Vagina (tissue), 2 donors: ENCODE measurements around the gene CPA2. TPM values are rescaled to one million over a fixed set of nuclear protein-coding genes. Genes with fewer than 3 reads are reported as not detected.

Experiments used
- DNase-seq, 2 donors: peaks; one replicate each; pipeline ENCODE4 v3.0.0-alpha.2; 2017; ENCODE audit errors: extremely low spot score in 2 of 2
- H3K27ac ChIP-seq: fragments of 200-600 bp; sonication (generic); one replicate; pipeline ENCODE4 v1.5.1; 2019
- H3K27me3 ChIP-seq: fragments of 200-600 bp; sonication (generic); one replicate; pipeline ENCODE4 v1.5.1; 2019
- H3K36me3 ChIP-seq, 2 donors: fragments of 200-600 bp; sonication (generic); one replicate each; pipeline ENCODE4 v1.5.1; 2017 to 2019
- H3K4me1 ChIP-seq: fragments of 200-600 bp; sonication (generic); one replicate; pipeline ENCODE4 v1.5.1; 2019
- H3K4me3 ChIP-seq, 2 donors: fragments of 200-600 bp; sonication (generic); 1 replicate in 1 of 2; 2 replicates in 1 of 2; pipeline ENCODE4 v1.5.1; 2016 to 2019
- H3K9me3 ChIP-seq: fragments of 200-600 bp; sonication (generic); one replicate; pipeline ENCODE4 v1.5.1; 2019
- CTCF ChIP-seq, 3 experiments: fragments of 450-650 bp in 2 of 3; fragments of 200-600 bp in 1 of 3; sonication (generic) in 1 of 3; IDR thresholded peaks; one replicate each; pipeline ENCODE4 v1.5.1; 2017 to 2019; ENCODE audit warnings: antibody characterized with exemption in 3 of 3, mild to moderate bottlenecking in 2 of 3, moderate library complexity in 2 of 3
- POLR2A ChIP-seq, 2 donors: fragments of 450-650 bp; IDR thresholded peaks; one replicate each; pipeline ENCODE4 v1.6.1; 2017; ENCODE audit warnings: antibody characterized with exemption in 2 of 2, mild to moderate bottlenecking in 2 of 2, moderate library complexity in 2 of 2
- POLR2AphosphoS5 ChIP-seq, 2 donors: sonication (generic); formaldehyde crosslinking; IDR thresholded peaks; one replicate each; pipeline ENCODE4 v1.9.0; 2017; ENCODE audit warnings: antibody characterized with exemption in 2 of 2, mild to moderate bottlenecking in 2 of 2, low read depth in 1 of 2; ENCODE audit not compliant: insufficient read depth in 1 of 2
- intact Hi-C: fragments of 100-400 bp; cut with DNase I; formaldehyde crosslinking; loops from one replicate; pipeline ENCODE4 v1.15.1; 2023
- total RNA-seq: library from RNA; depleted of rRNA; stranded (reverse); fragments of >200 nt; gene quantifications from one replicate; pipeline ENCODE4 v1.2.3, GENCODE V29; 2016

The CPA2 gene
- total RNA-seq, 1 donor from 2014 or later: not detected

DNA sequence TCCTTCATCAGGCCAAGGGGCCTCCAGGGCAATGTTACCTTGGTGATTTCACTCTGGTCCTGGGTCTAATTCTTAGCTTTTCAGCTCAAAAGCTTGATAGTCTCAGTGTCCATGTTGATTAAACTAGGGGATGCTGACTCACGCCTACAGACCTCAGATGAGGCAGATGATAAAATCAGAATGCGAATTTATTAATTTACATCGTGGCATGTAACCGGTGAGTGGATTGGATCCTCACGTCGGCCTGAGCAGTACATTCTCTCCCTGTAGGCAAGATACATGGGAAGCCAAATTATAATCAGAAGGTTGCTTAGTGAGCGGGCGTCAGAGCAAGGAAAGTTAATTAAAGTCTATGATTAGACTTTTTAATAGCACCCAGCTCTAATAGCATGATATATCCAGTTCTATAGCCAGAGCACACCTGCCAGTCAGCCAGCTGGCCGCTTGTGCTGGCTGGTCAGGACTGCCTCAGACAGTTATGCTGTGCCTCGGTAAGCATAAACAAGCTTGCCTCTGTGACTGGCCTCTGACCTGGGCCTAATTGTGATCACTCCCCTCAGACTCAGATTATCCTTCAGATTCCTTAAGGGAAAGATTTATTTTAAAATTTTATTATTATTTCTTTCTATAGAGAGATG, 57.8 kb downstream of the CPA2 start:
- Histone ChIP-seq H3K4me3 (no peak overlapping the region), H3K9me3 (no peaks in the 10 kb centered on the region), H3K4me1 (no peaks in the 10 kb centered on the region), H3K36me3 (no peaks in the 10 kb centered on the region), H3K27me3 (no peaks in the 10 kb centered on the region), H3K27ac (no peak overlapping the region)
- TF ChIP-seq POLR2AphosphoS5 (IDR thresholded peaks at IDR 0.05; ENCODE audit: insufficient read depth in 1 of 2, low read depth in 1 of 2): no peak
- no peak for TF ChIP-seq CTCF (IDR thresholded peaks at IDR 0.05)
- no peak for TF ChIP-seq POLR2A (IDR thresholded peaks at IDR 0.05)
- intact Hi-C loops: no loop called here
- DNase-seq: no peak

DNA sequence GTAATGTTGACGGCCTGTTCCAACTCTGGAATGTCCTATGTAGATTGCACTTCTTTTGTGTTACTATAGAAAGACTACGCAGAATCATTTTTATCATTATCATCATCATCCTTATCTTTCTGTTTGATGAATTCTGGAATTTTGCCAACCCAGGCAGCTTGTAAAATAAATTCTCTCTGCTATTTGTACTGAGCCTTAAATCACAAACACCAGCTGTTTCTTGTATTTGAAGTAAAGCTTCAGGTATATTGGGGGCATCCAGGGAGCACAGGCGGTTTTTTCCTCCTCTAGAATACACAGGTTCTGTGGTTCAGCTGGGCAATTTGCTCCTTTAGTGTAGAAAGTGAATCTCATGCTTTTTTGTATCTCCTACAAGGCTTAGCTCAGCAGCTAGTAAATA, 63.0 kb downstream of the CPA2 start:
- intact Hi-C loops: no loop called here
- H3K4me1 ChIP-seq: no peaks in the 10 kb centered on the region
- H3K27ac ChIP-seq: no peak overlapping the region
- no peaks in the 10 kb centered on the region for H3K36me3 ChIP-seq
- no peaks in the 10 kb centered on the region for H3K9me3 ChIP-seq
- H3K4me3 ChIP-seq: no peak overlapping the region
- DNase-seq: no peak
- no peaks in the 10 kb centered on the region for H3K27me3 ChIP-seq
- TF ChIP-seq CTCF (IDR thresholded peaks at IDR 0.05): no peak
- TF ChIP-seq POLR2A (IDR thresholded peaks at IDR 0.05): no peak
- TF ChIP-seq POLR2AphosphoS5 (IDR thresholded peaks at IDR 0.05; ENCODE audit: insufficient read depth in 1 of 2, low read depth in 1 of 2): no peak

DNA sequence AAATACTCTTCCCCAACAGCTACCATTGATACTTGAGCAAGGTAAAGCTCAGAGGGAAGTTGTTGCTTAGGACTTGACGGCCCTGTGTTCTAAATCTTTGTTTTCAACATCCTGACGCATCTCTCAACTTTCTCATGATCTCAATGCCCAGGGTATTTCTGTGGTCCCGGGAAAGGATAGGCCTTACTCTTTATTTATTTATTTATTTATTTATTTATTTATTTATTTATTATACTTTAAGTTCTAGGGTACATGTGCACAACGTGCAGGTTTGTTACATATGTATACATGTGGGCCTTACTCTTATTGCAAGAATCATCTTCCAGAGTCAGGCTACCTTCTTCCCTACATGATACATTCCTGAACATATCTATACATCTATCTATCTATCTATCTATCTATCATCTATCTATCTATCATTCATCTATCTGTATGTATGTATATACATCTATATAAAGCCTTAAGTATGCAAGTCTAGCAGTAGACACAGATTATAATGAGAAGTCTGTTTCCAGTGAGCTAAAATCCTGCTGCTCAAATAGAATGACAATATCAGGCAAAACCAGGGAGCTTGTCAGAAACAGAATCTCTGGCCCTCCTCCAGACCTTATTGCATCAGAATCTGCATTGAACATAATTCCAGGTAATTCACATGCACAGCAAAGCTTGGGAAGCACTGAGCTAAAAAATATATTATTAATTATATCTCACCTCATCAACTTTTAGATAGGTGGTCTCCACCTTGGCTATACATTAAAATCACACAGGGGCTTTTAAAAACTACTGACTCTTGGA, 65.8 kb downstream of the CPA2 start:
- no peaks in the 10 kb centered on the region for H3K36me3 ChIP-seq
- H3K4me1 ChIP-seq: no peaks in the 10 kb centered on the region
- no peak for TF ChIP-seq POLR2A (IDR thresholded peaks at IDR 0.05)
- no peak for TF ChIP-seq CTCF (IDR thresholded peaks at IDR 0.05)
- no peak for TF ChIP-seq POLR2AphosphoS5 (IDR thresholded peaks at IDR 0.05; ENCODE audit: insufficient read depth in 1 of 2, low read depth in 1 of 2)
- no peak for DNase-seq
- no peaks in the 10 kb centered on the region for H3K9me3 ChIP-seq
- intact Hi-C loops: no loop called here
- H3K4me3 ChIP-seq: no peak overlapping the region
- no peaks in the 10 kb centered on the region for H3K27me3 ChIP-seq
- no peak overlapping the region for H3K27ac ChIP-seq

GRCh38 chr7:130333832-130334231, 67.2 kb downstream of the CPA2 start:
- H3K36me3 ChIP-seq: no peaks in the 10 kb centered on the region
- H3K27me3 ChIP-seq: no peaks in the 10 kb centered on the region
- no peaks in the 10 kb centered on the region for H3K9me3 ChIP-seq
- H3K4me1 ChIP-seq: no peaks in the 10 kb centered on the region
- DNase-seq: no peak
- intact Hi-C loops: no loop called here
- H3K27ac ChIP-seq: no peak overlapping the region
- H3K4me3 ChIP-seq: no peak overlapping the region
- no peak for TF ChIP-seq POLR2AphosphoS5 (IDR thresholded peaks at IDR 0.05; ENCODE audit: insufficient read depth in 1 of 2, low read depth in 1 of 2)
- TF ChIP-seq POLR2A (IDR thresholded peaks at IDR 0.05): no peak
- TF ChIP-seq CTCF (IDR thresholded peaks at IDR 0.05): no peak

- Histone ChIP-seq H3K4me1 (no peaks in the 10 kb centered on the region), H3K27me3 (no peaks in the 10 kb centered on the region)
- intact Hi-C loops: no loop called here
These were observed 67.6 kb downstream of the CPA2 start for GRCh38 chr7:130334274-130334673.

More at GRCh38 chr7:130334274-130334673, 67.6 kb downstream of the CPA2 start:
- Histone ChIP-seq H3K27ac (no peak overlapping the region), H3K9me3 (no peaks in the 10 kb centered on the region), H3K36me3 (no peaks in the 10 kb centered on the region), H3K4me3 (no peak overlapping the region)
- DNase-seq: no peak
- TF ChIP-seq CTCF (IDR thresholded peaks at IDR 0.05) (no peak), POLR2A (IDR thresholded peaks at IDR 0.05) (no peak), POLR2AphosphoS5 (IDR thresholded peaks at IDR 0.05; ENCODE audit: insufficient read depth in 1 of 2, low read depth in 1 of 2) (no peak)
